HepG2 (cell line): Measurements from ENCODE around the gene SYN1. TPM values are rescaled to one million over a fixed set of nuclear protein-coding genes. Genes with fewer than 3 reads are reported as not detected.

Source experiments
- CREB1 ChIP-seq, 2 experiments: fragments of 450-650 bp in 1 of 2; IDR thresholded peaks; 2 replicates each; pipeline ENCODE4 v1.6.1; 2016 to 2017; ENCODE audit warnings: control low read depth in 1 of 2, mild to moderate bottlenecking in 1 of 2, missing compliant biosample characterization in 1 of 2, missing genetic modification characterization in 1 of 2
- KDM2A ChIP-seq: sonication (generic); formaldehyde crosslinking; IDR thresholded peaks from 2 replicates; pipeline ENCODE4 v1.4.0; 2020; ENCODE audit warnings: low read depth, missing genetic modification reagents, borderline replicate concordance
- KLF12 ChIP-seq: sonication (generic); formaldehyde crosslinking; IDR thresholded peaks from 2 replicates; pipeline ENCODE4 v1.4.0; 2020; ENCODE audit warnings: missing genetic modification reagents, borderline replicate concordance
- RBFOX2 ChIP-seq: fragments of 200-400 bp; formaldehyde crosslinking; IDR thresholded peaks from 2 replicates; pipeline ENCODE4 v1.6.1; 2017; ENCODE audit warnings: low read depth, mild to moderate bottlenecking, low read length
- ZNF563 ChIP-seq: sonication (generic); formaldehyde crosslinking; IDR thresholded peaks from 2 replicates; pipeline ENCODE4 v1.8.0; 2022; ENCODE audit warnings: mild to moderate bottlenecking, moderate library complexity, missing genetic modification reagents
- polyA plus RNA-seq, 8 experiments: library from polyadenylated mRNA; depleted of rRNA in 3 of 8; stranded (reverse) in 7 of 8; unstranded in 1 of 8; fragments of >200 nt; fragmentation: Illumina TruSeq in 4 of 8; extraction: Trizol in 4 of 8; gene quantifications; 2 replicates each; pipeline versions ENCODE4 v1.2.1 to v1.2.3, GENCODE V29; 2011 to 2016; ENCODE audit warnings: low read depth in 4 of 8, missing spikeins in 1 of 8, mixed read lengths in 1 of 8; ENCODE audit not compliant: insufficient read depth in 1 of 8
- total RNA-seq, 5 experiments: library from RNA; depleted of rRNA; stranded (reverse); fragments of >200 nt; fragmentation: Illumina TruSeq; extraction: Trizol; gene quantifications; 2 replicates each; pipeline ENCODE4 v1.2.3, GENCODE V29; 2016; ENCODE audit warnings: low read depth in 1 of 5
- TF ChIP-seq, protein P1 (sequence below): sonication (generic); formaldehyde crosslinking; IDR thresholded peaks from 2 replicates; pipeline ENCODE4 v1.4.0; 2020; ENCODE audit warnings: missing genetic modification reagents
- TF ChIP-seq, protein P2 (sequence below): fragments of 450-650 bp; IDR thresholded peaks from 2 replicates; pipeline ENCODE4 v1.6.1; 2017

SYN1 gene
- total and polyA plus RNA-seq, 2 of the 13 experiments (the other 11 are each of a cell fraction or from before 2014, with no cell fraction given), result not detected

DNA sequence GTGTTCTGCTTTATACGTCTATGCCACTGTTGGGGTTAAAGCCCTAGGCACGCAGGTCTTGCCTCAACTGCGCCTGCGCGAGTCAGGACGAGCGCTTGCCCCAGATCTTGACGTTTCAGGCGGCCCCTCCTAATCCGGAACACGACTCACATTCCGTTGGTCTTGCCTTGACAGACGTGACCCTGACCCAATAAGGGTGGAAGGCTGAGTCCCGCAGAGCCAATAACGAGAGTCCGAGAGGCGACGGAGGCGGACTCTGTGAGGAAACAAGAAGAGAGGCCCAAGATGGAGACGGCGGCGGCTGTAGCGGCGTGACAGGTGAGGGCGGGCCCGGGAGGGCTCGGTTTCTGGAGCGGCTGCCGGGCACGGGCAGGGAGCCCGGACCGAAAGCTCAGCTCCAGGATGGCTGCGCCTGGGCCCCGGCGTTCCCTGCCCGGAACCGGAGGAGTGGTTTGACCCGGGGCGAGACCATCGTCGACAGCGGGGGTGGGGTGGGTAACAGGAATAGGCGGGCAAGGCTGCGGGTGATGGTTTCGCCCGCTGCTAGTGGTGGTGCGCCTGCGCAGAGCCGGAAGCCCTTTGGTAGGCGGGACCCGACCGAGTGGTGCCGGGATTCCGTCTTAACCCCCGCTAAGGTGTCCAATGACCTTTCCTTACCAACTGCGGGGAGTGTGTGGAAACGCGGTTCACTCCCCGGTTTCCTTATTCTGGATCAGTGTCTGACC lies 58.6 kb downstream of the SYN1 start, which contains the start of gene ARAF (continued):
- peak; percentile 23; the same call in 1 of the 2 replicates for TF ChIP-seq KLF12
- peak; percentile 75 for TF ChIP-seq CREB1 (IDR thresholded peaks at IDR 0.05)
- TF ChIP-seq CREB1 (CRISPR knock-in tag; IDR thresholded peaks at IDR 0.05), result peak; percentile 88
- TF ChIP-seq, protein P1, sequence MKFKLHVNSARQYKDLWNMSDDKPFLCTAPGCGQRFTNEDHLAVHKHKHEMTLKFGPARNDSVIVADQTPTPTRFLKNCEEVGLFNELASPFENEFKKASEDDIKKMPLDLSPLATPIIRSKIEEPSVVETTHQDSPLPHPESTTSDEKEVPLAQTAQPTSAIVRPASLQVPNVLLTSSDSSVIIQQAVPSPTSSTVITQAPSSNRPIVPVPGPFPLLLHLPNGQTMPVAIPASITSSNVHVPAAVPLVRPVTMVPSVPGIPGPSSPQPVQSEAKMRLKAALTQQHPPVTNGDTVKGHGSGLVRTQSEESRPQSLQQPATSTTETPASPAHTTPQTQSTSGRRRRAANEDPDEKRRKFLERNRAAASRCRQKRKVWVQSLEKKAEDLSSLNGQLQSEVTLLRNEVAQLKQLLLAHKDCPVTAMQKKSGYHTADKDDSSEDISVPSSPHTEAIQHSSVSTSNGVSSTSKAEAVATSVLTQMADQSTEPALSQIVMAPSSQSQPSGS (CRISPR knock-in tag), result 0 out of 2 replicates have a peak, but pooled peaks have one; percentile 19
- peak; percentile 93 for TF ChIP-seq RBFOX2
- TF ChIP-seq, protein P2, sequence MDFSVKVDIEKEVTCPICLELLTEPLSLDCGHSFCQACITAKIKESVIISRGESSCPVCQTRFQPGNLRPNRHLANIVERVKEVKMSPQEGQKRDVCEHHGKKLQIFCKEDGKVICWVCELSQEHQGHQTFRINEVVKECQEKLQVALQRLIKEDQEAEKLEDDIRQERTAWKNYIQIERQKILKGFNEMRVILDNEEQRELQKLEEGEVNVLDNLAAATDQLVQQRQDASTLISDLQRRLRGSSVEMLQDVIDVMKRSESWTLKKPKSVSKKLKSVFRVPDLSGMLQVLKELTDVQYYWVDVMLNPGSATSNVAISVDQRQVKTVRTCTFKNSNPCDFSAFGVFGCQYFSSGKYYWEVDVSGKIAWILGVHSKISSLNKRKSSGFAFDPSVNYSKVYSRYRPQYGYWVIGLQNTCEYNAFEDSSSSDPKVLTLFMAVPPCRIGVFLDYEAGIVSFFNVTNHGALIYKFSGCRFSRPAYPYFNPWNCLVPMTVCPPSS, result no peak
- peak; percentile 37; the same call in 1 of the 2 replicates for TF ChIP-seq KDM2A (CRISPR knock-in tag)
- TF ChIP-seq ZNF563 (CRISPR knock-in tag), result no peak
